Heart right ventricle (tissue), 16 donors: ENCODE measurements around the gene COMMD6. TPM values are rescaled to one million over a fixed set of nuclear protein-coding genes. Genes with fewer than 3 reads are reported as not detected.

ENCODE experiments used
- ATAC-seq, 8 donors: fragments of 200-7000 bp; cut with Tn5 transposase; one replicate each; pipeline ENCODE4 v1.9.1; 2020; ENCODE audit warnings: mild to moderate bottlenecking in 8 of 8, moderate library complexity in 8 of 8, moderate number of reproducible peaks in 1 of 8
- DNase-seq, 2 donors: peaks; one replicate each; pipeline ENCODE4 v3.0.0-alpha.2; 2020
- H3K27ac ChIP-seq, 10 donors: fragments of 200-600 bp; sonication (generic) in 2 of 10; one replicate each; pipeline versions ENCODE4 v1.5.0 to v1.8.0; 2020 to 2022; ENCODE audit warnings: mild to moderate bottlenecking in 3 of 10
- H3K27me3 ChIP-seq, 7 donors: fragments of 200-600 bp; one replicate each; pipeline ENCODE4 v1.8.0; 2021 to 2022; ENCODE audit warnings: mild to moderate bottlenecking in 2 of 7
- H3K36me3 ChIP-seq, 9 donors: fragments of 200-600 bp; sonication (generic) in 1 of 9; one replicate each; pipeline versions ENCODE4 v1.5.0 to v1.8.0; 2020 to 2022; ENCODE audit warnings: mild to moderate bottlenecking in 2 of 9
- H3K4me1 ChIP-seq, 9 donors: fragments of 200-600 bp; sonication (generic) in 1 of 9; one replicate each; pipeline versions ENCODE4 v1.5.0 to v1.8.0; 2020 to 2022; ENCODE audit warnings: mild to moderate bottlenecking in 4 of 9
- H3K4me3 ChIP-seq, 10 donors: fragments of 200-600 bp; sonication (generic) in 2 of 10; one replicate each; pipeline versions ENCODE4 v1.5.0 to v1.8.0; 2020 to 2022; ENCODE audit warnings: mild to moderate bottlenecking in 7 of 10, moderate library complexity in 2 of 10
- H3K9me3 ChIP-seq, 11 donors: fragments of 200-600 bp in 10 of 11; sonication (generic) in 2 of 11; one replicate each; pipeline versions ENCODE4 v1.5.0 to v1.8.0; 2013 to 2022; ENCODE audit warnings: mild to moderate bottlenecking in 2 of 11, control low read depth in 1 of 11, moderate library complexity in 1 of 11
- CTCF ChIP-seq, 9 donors: fragments of 200-600 bp; sonication (generic) in 2 of 9; IDR thresholded peaks; one replicate each; pipeline versions ENCODE4 v1.5.0 to v1.8.0; 2021 to 2022; ENCODE audit warnings: antibody characterized with exemption in 9 of 9, mild to moderate bottlenecking in 5 of 9, moderate library complexity in 1 of 9
- whole genome bisulfite sequencing, 2 donors: extraction: QIAGEN DNeasy Blood & Tissue Kit; methylation state at CpG; one replicate each; pipeline ENCODE4 v1.1.7; 2013; ENCODE audit warnings: inconsistent platforms in 1 of 2; 5-methylcytosine and 5-hydroxymethylcytosine counted together
- intact Hi-C, 10 donors: fragments of 100-400 bp; cut with DNase I; formaldehyde crosslinking; loops; one replicate each; pipeline versions ENCODE4 v1.11.1 to v1.14.2; 2022
- polyA plus RNA-seq, 2 donors: library from polyadenylated mRNA; stranded (reverse); fragments of 200-250 nt; gene quantifications; one replicate each; pipeline ENCODE4 v1.2.3, GENCODE V29; 2013
- total RNA-seq, 10 donors: library from RNA; stranded (reverse); fragmentation: NEBNext Ultra II Directional in 3 of 10; extraction: Animal tissue kit (Norgen Biotek cat#: 25700) in 3 of 10; gene quantifications; one replicate each; pipeline versions ENCODE4 v1.2.1 to v1.2.4, GENCODE V29; 2021 to 2023
- donor health status: Arrhythmogenic right ventricular cardiomyopathy.
- donor health status: ischemic (EF 13 %, LVEDD 7.1; RV severe dilation, severe dysfunction).
- donor health status: healthy with polysubstance abuse.
- donor health status: DM: no; HTN: yes; CAD: no.
- donor health status: DM: no; HTN: no; CAD: no.
- donor health status: ischemic (EF 25% LVEDD 6.9; RV normal size, moderate dysfunction).
- donor health status: ischemic (EF 25% LVEDD 5.7; RV mildly dilated, moderate dysfunction).
- donor health status: healthy.
- donor health status: DM: yes; HTN: yes; CAD: no.
- donor health status: Ischemic cardiomyopathy.
- donor health status: ischemic (EF 35%, LVEDD 5.7; RV mildly dilated, moderate dysfunction).
- donor health status: nonischemic (EF 11% LVEDD 7.7; RV severe dilation, severe dysfunction).
- donor health status: DM: yes; HTN: yes; CAD: no.
- donor health status: PGD.
- donor health status: ischemic (EF 29% LVEDD 5.4; RV normal size, mild dysfunction).
- donor health status: nonischemic (EF 23%, LVEDD 6.1; RV moderate dilation, normal function).

Gene COMMD6
- total and polyA plus RNA-seq, 12 donors: 66.4 to 138 (median 122) TPM

GRCh38 chr13:75581874-75582640, 44.4 kb upstream of the COMMD6 start:
- no peak for TF ChIP-seq CTCF (IDR thresholded peaks at IDR 0.05)
- intact Hi-C loops: no loop called here
- WGBS, 2 donors: 88 to 95% methylated on average over 2 of the region's 2 CpGs

GRCh38 chr13:75579529-75579928, 41.9 kb upstream of the COMMD6 start:
- whole genome bisulfite sequencing, 2 donors: 79 to 81% methylated on average over 3 of the region's 3 CpGs

More at GRCh38 chr13:75581874-75582640, 44.4 kb upstream of the COMMD6 start:
- ATAC-seq (no peak), DNase-seq (no peak)
- no peaks in the 10 kb centered on the region for H3K27me3 ChIP-seq
- no peak overlapping the region for H3K27ac ChIP-seq
- H3K4me1 ChIP-seq: peaks cover 0 to 8% (median 0%) of the 10 kb centered on the region in 9 donors
- H3K9me3 ChIP-seq: peaks cover 0 to 20% (median 0%) of the 10 kb centered on the region in 11 donors
- H3K4me3 ChIP-seq: no peak overlapping the region
- peaks cover 0 to 25% (median 0%) of the 10 kb centered on the region in 9 donors for H3K36me3 ChIP-seq

GRCh38 chr13:75569576-75569975, 31.9 kb upstream of the COMMD6 start:
- H3K27me3 ChIP-seq: no peaks in the 10 kb centered on the region
- H3K27ac ChIP-seq: no peak overlapping the region
- no peaks in the 10 kb centered on the region for H3K4me1 ChIP-seq
- no peaks in the 10 kb centered on the region for H3K9me3 ChIP-seq
- intact Hi-C loops: no loop called here
- DNase-seq (no peak), ATAC-seq (no peak)
- H3K4me3 ChIP-seq: no peak overlapping the region
- no peak for TF ChIP-seq CTCF (IDR thresholded peaks at IDR 0.05)
- 91% methylated on average over 1 of the region's 1 CpG for WGBS, 2 donors
- H3K36me3 ChIP-seq: peaks cover 0 to 94% (median 14%) of the 10 kb centered on the region in 9 donors

More at GRCh38 chr13:75579529-75579928, 41.9 kb upstream of the COMMD6 start:
- DNase-seq (no peak), ATAC-seq (no peak)
- Histone ChIP-seq H3K4me1 (peaks cover 0 to 8% (median 0%) of the 10 kb centered on the region in 9 donors), H3K27me3 (no peaks in the 10 kb centered on the region), H3K9me3 (peaks cover 0 to 11% (median 0%) of the 10 kb centered on the region in 11 donors), H3K4me3 (no peak overlapping the region), H3K36me3 (peaks cover 0 to 42% (median 0%) of the 10 kb centered on the region in 9 donors), H3K27ac (no peak overlapping the region)
- no peak for TF ChIP-seq CTCF (IDR thresholded peaks at IDR 0.05)
- intact Hi-C loops: no loop called here

- intact Hi-C loops: no loop called here
- H3K9me3 ChIP-seq: no peaks in the 10 kb centered on the region
- ATAC-seq: no peak
- no peaks in the 10 kb centered on the region for H3K4me1 ChIP-seq
- no peaks in the 10 kb centered on the region for H3K27me3 ChIP-seq
- peak in 5 of 9 donors; percentile 15 to 43 (median 25) for TF ChIP-seq CTCF (IDR thresholded peaks at IDR 0.05)
- H3K4me3 ChIP-seq: no peak overlapping the region
- peaks cover 0 to 83% (median 14%) of the 10 kb centered on the region in 9 donors for H3K36me3 ChIP-seq
- no peak for DNase-seq
- H3K27ac ChIP-seq: no peak overlapping the region
Measured at GRCh38 chr13:75566658-75567057, 29.0 kb upstream of the COMMD6 start.
